ENCODE results near the gene MED22.

- no peak for TF ChIP-seq CTCF (IDR thresholded peaks at IDR 0.05 in 2 of 3, conservative IDR thresholded peaks at IDR 0.05 in 1 of 3; ENCODE audit: borderline replicate concordance in 1 of 3, insufficient read depth in 1 of 3, low read depth in 2 of 3, low read length in 2 of 3)
- TF ChIP-seq ZNF274 (IDR thresholded peaks at IDR 0.05; ENCODE audit: low read depth, low read length), result no peak
- no peak for TF ChIP-seq POLR2A (IDR thresholded peaks at IDR 0.05; ENCODE audit: borderline replicate concordance, extremely low read depth, insufficient read depth, insufficient read length)
- TF ChIP-seq MAX (IDR thresholded peaks at IDR 0.05), result no peak
- no peak for TF ChIP-seq EZH2phosphoT487 (IDR thresholded peaks at IDR 0.05; ENCODE audit: borderline replicate concordance)
- TF ChIP-seq ZFX (IDR thresholded peaks at IDR 0.05), result no peak
Observed at GRCh38 chr9:133340916-133341315, 7.0 kb downstream of the MED22 start.
